Lower lobe of right lung (tissue), 2 donors: Measurements from ENCODE around the gene COL26A1. TPM values are rescaled to one million over a fixed set of nuclear protein-coding genes. Genes with fewer than 3 reads are reported as not detected.

Source experiments
- ATAC-seq, 2 donors: fragments of 200-7000 bp; cut with Tn5 transposase; one replicate each; pipeline ENCODE4 v1.9.1; 2020 to 2022; ENCODE audit warnings: mild to moderate bottlenecking in 2 of 2, moderate library complexity in 2 of 2
- DNase-seq: peaks from one replicate; pipeline ENCODE4 v3.0.0-alpha.2; 2020
- H3K27ac ChIP-seq: fragments of 200-600 bp; one replicate; pipeline ENCODE4 v1.8.0; 2022
- H3K27me3 ChIP-seq: fragments of 200-600 bp; one replicate; pipeline ENCODE4 v1.8.0; 2022; ENCODE audit warnings: low read depth
- H3K36me3 ChIP-seq: fragments of 200-600 bp; one replicate; pipeline ENCODE4 v1.8.0; 2022; ENCODE audit warnings: mild to moderate bottlenecking
- H3K4me1 ChIP-seq: fragments of 200-600 bp; one replicate; pipeline ENCODE4 v1.8.0; 2022
- H3K4me3 ChIP-seq: fragments of 200-600 bp; one replicate; pipeline ENCODE4 v1.8.0; 2022; ENCODE audit warnings: mild to moderate bottlenecking
- H3K9me3 ChIP-seq: fragments of 200-600 bp; one replicate; pipeline ENCODE4 v1.8.0; 2022
- CTCF ChIP-seq: fragments of 200-600 bp; IDR thresholded peaks from one replicate; pipeline ENCODE4 v1.8.0; 2022; ENCODE audit warnings: antibody characterized with exemption, mild to moderate bottlenecking
- intact Hi-C: fragments of 100-400 bp; cut with DNase I; formaldehyde crosslinking; loops from one replicate; pipeline ENCODE4 v1.11.0; 2022
- total RNA-seq: library from RNA; stranded (reverse); fragmentation: NEBNext Ultra II Directional; extraction: Animal tissue kit (Norgen Biotek cat#: 25700); gene quantifications from one replicate; pipeline ENCODE4 v1.2.1, GENCODE V29; 2021
- donor health status: DM: no; HTN: yes; CAD: no; lungs with severe emphysema.

COL26A1 gene
- total RNA-seq, 1 donor from 2014 or later = 0.24 TPM

- intact Hi-C loops = no loop called here
- H3K4me3 ChIP-seq = no peak overlapping the region
- no peaks in the 10 kb centered on the region for H3K9me3 ChIP-seq
- no peak for ATAC-seq
- no peak overlapping the region for H3K27ac ChIP-seq
- H3K27me3 ChIP-seq = no peaks in the 10 kb centered on the region
- no peaks in the 10 kb centered on the region for H3K36me3 ChIP-seq
- no peak for DNase-seq
- no peak for TF ChIP-seq CTCF
- peaks cover 15% of the 10 kb centered on the region for H3K4me1 ChIP-seq
Observed at GRCh38 chr7:101376601-101377000, 13.9 kb downstream of the COL26A1 start.

DNA sequence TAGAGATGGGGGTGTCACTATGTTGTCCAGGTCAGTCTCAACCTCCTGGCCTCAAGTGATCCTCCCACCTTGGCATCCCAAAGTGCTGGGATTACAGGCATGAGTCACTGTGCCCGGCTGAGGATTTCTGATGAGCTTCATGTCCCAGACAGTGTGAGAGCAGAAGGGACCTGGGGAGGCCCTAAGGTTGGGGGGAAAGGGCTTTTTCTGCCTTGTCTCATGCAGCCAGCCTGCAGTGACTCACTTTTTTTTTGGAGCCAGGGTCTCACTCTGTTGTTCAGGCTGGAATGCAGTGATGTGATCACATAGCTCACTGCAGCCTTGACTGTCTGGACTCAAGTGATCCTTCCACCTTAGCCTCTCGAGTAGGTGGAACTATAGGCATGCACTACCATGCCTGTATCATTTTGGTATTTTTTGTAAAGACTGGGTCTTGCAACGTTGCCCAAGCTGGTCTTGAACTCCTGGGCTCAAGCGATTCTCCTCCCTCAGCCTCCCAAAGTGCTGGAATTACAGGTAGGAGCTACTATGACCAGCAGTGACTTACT lies 14.6 kb downstream of the COL26A1 start:
- H3K4me3 ChIP-seq = no peak overlapping the region
- intact Hi-C loops = no loop called here
- H3K4me1 ChIP-seq = peaks cover 15% of the 10 kb centered on the region
- no peaks in the 10 kb centered on the region for H3K36me3 ChIP-seq
- H3K27me3 ChIP-seq = no peaks in the 10 kb centered on the region
- no peak overlapping the region for H3K27ac ChIP-seq
- DNase-seq = no peak
- TF ChIP-seq CTCF = no peak
- no peak for ATAC-seq
- H3K9me3 ChIP-seq = no peaks in the 10 kb centered on the region

DNA sequence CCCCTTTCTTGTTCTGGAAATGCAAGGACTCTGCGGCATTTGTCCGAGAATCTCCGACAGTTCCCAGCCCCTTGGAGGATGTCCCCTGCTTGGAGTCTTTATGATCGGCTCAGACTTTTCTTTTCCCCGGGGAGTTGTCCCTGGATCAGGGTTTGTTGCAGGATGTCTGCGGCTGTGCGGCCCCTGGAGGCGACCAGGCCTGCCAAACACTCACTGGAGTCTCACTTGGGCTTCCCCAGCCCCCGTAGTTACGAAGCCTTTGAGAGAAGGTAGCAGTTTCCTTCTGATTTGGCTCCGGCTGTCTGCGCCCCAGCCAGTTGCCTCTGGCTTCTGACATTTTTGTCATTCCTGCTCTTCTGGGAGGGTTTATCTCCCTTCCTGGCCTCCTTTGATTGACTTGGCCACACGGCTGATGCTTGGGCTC lies 16.1 kb downstream of the COL26A1 start:
- no peaks in the 10 kb centered on the region for H3K9me3 ChIP-seq
- ATAC-seq (no peak), DNase-seq (no peak)
- H3K27me3 ChIP-seq = no peaks in the 10 kb centered on the region
- intact Hi-C loops = no loop called here
- peaks cover 7% of the 10 kb centered on the region for H3K4me1 ChIP-seq
- H3K4me3 ChIP-seq = no peak overlapping the region
- no peaks in the 10 kb centered on the region for H3K36me3 ChIP-seq
- no peak overlapping the region for H3K27ac ChIP-seq
- no peak for TF ChIP-seq CTCF

DNA sequence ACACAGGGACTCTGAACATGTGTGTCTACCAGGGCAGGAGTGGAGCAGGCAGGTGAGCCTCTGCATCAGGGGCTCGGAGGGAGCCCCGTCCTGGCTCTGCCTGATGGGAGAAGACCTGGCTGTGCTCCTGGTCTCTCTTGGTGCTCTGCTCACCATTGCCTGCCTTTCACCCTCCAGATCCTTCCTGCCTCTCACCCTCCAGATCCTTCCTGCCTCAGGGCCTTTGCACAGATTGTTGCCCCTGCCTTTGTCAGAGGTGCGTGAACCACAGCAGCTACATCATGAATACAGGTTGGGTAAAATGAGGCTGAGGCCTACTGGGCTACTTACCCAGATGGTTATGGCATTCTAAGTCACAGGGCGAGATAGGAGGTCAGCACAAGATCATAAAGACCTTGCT lies 16.6 kb downstream of the COL26A1 start:
- Histone ChIP-seq H3K9me3 (no peaks in the 10 kb centered on the region), H3K36me3 (no peaks in the 10 kb centered on the region), H3K4me1 (peaks cover 1% of the 10 kb centered on the region), H3K27ac (no peak overlapping the region), H3K4me3 (no peak overlapping the region), H3K27me3 (no peaks in the 10 kb centered on the region)
- ATAC-seq = no peak
- DNase-seq = no peak
- no peak for TF ChIP-seq CTCF
- intact Hi-C loops = no loop called here

DNA sequence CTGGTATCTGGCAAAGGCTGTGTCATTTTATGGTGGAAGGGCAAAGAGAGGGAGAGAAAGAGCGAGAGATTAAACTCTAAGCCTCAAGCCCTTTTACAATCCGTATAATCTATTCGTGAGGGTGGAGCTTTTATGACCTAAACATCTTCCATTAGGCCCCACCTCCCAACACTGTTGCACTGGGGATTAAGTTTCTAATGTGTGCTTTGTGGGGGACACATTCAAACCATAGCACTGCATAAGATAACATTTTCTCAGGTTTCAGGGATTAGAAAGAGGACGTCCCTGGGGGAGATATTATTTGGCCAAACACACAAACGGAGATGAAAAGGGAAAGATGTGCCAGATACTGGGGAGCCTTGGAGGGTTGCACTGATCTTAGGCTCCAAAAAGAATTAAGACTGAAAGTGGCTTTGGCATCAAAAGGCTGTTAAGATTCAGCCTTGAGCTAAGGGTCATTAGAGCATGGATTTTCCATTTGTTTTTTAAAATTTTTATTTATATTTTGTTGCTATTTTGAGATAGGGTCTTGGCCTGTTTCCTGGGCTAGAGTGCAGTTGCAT lies 19.0 kb downstream of the COL26A1 start:
- H3K27me3 ChIP-seq = peaks cover under 1% of the 10 kb centered on the region
- TF ChIP-seq CTCF = no peak
- no peak overlapping the region for H3K4me3 ChIP-seq
- H3K9me3 ChIP-seq = no peaks in the 10 kb centered on the region
- no peaks in the 10 kb centered on the region for H3K4me1 ChIP-seq
- no peak overlapping the region for H3K27ac ChIP-seq
- no peaks in the 10 kb centered on the region for H3K36me3 ChIP-seq
- intact Hi-C loops = no loop called here
- ATAC-seq (no peak), DNase-seq (no peak)
